ENCODE results near the gene GSAP.

GSAP gene

DNA sequence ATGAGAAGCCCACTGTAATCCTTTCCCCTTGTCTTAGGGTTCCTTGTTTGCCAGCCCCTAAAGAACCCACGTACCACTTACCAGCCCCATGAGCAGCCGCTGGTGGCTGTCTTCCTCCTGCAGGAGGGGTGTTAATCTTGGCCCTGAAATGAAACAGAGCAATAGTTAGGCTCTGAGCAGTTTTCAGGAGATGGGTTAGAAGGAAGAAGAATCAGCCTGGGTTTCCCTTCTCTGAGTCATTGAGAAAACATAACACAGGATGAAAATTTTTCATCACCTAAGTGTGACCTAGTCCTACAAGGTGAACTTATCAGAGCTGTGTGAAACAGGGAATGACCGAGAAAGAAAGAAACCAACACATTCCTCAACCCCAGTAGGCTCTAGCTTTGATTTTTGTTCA, 90.0 kb downstream of the GSAP start:
- no peak for DNase-seq

DNA sequence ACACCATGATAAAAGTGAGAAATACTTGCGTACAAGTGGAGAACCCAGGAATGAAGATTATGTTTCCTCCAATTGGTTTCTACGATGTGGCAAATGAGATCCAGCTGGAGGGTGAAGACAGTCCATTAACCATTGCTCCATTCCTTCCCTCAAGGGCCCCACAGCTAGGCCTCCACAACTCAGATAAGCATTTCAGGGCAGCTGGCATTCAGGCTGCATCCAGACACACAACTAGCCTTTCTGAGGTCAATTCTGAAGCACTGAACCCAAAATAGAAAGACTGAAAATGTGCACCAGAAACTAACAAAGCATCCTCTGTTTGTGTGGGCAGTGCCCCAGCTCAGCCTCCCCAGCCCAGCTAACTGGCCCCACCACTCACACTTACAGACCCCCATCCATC, 94.8 kb downstream of the GSAP start:
- no peak for DNase-seq

DNA sequence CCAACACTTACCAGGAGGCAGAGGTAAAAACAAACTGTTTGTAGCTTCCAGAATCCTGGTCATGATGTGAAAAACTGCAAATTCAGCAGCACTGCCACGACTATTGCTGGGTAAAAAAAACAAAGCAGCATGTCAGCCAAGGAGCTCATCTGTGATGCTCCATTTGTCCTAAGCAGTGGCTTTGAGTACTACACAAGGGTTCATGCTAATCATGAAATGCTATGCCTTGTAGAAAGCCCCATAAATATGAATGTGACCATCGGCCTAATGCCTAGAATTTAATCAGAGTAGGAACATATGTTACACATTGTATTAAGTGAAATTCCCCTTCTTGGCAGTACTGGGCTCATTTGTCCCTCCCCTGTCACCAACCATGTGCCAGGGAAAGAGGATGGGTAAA, 95.4 kb downstream of the GSAP start:
- DNase-seq: no peak

DNA sequence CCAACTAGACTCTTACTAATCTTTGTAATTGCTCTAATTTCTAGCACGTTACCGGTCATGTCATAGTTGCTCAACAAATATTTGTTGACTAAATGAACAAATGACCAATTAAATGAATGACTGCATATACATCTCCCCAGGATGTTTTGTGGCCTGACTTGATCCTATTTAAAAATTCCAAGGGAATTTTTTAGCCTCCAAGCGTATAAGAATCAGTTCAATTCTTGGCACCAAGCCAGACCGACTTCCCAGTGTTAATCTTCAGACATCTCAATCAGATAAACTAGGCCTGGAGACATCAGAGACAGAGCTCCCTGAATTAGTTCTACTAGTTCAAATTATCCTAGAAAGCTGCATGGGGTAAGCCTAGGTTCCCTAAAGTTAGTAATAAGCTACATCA, 96.0 kb downstream of the GSAP start:
- no peak for DNase-seq

DNA sequence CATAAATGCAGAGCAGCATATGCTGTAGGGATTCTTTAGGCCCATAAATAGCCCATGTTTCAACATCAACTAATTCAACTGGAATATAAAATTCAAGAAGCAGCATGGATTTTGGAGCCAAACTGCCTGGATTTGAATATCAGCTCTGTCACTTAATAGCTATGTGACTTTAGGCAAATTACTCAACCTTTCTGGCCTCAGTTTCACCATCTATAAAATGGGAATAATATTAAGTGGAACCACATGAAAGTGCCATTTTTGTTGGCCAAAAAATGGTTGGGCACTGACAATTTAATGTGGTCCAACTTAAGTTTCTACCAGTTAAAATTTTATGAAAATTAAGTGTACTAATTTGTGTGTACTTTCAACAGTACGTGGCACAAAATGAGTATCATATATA, 98.1 kb downstream of the GSAP start:
- DNase-seq: no peak

DNA sequence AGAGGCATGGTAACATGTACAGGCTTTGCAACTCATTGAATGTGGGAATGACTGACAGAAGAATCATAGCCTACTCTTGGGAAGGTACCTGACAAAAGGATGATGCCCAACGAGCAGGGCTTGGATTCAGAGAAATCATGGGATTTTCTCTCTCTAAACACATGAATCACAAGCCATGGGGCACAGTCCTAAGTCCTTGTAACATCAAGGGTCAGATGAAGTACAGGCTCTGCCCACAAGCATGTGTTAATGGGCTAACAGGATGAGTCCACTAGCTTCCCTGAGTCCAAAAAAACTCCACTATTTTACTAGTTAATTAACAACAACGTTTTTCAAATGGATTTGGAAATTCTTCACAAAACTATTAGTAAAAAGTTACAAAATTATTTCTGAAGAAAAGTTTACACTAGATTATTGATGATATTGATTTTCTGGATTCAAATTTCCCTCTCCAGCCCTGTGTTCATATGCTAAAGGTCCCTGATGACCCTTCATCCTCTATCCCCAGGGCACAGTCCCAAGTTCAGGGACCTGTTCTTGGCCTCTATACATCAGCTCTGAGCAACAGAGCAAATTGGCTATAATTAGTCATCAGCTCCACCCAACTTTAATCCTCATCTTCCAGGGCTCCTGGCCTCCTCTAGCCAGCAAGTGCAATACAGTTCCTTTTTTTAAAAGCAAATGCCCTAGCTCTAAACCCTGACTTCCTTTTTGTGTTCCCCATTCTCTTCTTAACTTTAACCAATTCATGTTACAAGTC, 99.8 kb downstream of the GSAP start:
- DNase-seq: no peak

DNA sequence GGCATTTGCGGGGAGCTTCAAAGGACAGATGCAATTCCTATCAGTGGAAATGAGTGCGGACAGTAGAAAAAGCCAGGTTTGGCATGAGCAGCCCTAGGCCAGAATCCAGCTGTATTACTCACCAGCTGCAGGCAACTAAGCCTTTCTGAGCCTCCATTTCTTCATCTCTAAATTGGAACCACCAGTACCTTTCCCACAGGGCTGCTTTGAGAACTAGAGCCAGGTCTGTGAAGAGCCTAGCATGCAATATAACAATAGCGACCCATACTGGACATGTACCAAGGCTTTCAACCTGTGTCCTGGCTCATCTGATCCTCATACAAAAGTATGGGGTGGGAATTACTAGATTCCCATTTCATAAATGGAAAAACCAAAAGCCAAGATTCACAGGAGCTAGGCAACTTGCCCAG, 101.0 kb downstream of the GSAP start:
- DNase-seq: no peak

DNA sequence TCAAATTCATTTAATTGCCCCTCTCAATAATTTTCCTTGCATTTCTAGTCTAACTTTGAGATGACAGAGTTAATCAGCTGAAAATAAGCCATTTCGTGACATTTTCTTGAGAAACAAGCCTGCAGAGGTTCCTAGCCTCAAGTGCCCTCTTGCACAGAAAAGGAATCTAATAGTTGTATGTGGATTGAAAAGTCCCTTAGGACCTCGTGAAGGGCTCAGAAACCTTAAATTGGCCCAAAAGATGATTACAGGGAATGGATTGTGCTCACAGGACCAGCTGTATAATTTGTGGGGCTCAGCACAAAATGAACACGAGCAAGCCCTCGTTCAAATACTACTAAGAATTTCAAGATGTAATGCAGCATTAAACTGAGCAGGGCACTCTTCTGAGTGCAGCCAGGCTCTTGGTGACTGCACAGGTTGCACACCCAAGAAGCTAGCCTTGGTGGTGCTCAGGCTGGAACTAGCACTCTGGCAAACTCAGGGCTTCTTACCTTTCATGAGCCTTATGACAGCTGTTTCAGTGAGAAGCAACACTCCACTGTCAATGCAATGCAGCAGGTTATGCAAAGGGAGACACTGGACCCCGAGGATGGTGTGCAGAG, 102.2 kb downstream of the GSAP start:
- DNase-seq: no peak

DNA sequence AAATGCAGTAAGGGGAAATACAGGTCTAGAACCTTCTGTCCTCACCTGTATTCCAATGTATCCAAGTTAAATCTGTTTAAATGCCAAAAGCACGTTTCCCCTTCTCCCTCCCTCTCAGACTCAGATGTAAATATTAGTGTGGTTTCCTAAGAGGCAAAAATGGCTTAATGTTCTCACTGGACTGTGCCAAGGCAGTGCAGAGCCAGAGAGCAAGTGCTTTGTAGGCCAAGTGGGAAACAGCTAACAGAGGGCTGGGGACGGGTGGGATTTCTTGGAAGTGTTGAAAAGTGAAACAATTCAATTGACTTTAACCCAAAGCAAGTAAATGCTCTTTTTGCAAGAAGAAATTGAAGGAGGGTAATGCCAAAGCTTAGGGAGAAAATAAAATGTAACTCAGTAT, 103.1 kb downstream of the GSAP start:
- DNase-seq: no peak

DNA sequence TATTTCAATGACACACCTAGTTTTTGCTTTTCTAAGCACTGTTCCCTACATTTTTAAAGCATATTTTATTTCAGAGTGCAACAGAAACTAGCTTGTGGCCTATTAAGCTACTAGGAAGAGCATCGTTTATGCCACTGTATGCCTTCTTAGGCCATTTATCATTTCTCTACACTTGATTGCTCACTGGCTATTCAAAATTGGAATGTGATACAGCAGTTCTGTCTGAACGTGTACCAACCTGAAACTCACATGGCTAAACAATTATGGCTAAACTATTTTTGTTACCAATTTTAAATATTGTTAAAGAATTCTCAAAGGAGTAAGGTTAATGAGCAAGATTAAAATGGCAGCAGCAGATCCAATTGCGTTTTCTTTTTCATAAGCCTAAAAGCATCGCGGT, 105.2 kb downstream of the GSAP start:
- DNase-seq: no peak

DNA sequence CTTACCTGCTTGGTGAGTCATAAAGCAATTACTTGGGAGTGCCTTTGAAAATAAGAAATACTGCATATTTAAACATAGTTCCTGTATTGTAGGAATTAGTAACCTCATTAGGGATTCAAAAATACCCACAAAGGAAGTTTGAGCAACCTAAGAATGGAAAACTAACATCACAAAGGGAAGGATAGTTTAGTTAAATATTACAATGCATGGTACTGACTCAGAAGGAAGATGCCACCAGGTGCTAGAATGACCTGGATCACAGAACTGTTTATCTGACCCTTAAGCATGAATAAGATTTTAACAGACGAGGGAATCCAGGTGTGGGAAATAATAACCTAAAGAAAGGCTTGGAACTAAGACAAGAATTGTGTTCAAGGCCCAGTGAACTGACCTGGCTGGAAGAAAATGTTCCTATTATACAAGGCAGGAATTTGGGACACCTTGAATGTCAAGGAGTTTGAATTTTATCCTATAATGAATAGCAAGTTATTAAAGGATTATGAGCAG, 106.4 kb downstream of the GSAP start:
- no peak for DNase-seq

DNA sequence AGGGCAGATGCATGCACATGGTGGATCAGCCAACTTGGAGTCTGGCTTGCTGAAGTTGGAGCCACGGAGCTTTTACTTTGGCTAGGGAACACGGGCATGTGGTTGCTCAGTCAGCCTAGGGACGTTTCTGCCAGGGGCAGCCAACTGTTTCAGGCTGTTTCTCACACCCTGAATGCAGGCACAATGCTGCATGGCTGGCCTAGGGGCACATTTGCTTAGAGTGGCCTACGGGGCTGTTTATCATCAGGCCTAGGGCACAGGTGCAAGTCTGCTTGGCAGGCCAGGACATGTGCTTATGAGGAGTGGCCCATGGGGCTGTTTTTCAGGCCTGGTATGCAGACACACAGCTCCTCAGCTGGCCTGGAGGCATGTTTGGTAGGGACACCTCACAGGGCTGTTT, 107.4 kb downstream of the GSAP start:
- no peak for DNase-seq

DNA sequence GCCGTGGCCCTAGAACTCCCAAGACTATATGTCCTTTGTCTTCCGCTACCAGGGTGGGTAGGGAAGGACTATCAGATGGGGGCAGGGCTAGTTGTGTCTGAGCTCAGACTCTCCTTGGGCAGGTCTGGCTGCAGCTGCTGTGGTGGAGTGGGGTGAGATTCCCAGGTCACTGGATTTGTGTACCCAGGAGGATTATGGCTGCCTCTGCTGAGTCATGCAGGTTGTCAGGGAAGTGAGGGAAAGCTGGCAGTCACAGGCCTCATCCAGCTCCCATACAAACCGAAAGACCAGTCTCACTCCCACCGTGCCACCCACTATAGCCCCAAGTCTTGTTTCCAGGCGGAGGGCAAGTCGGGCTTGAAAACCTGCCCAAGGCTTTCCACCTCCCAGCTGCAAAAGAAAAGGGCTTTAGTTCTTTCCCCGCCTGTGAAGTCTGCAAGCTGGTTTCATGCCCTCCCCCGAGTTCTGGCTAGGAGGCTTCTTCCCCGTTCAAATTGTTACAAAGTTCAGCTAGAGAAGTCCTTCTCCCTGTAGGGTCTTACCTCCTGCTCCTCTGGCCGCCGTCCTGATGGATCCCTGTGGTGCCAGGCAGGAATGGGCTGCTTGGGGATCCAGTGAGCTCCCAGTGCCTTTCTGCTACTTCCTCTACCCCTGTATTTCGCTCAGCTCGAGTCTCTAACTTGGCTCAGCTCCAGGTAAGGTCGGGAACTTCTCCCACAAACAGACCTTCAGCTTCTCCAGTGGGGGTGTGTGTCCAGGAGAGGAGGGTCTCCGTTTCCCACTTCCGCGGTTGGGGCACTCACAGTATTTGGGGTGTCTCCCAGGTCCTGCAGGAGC, 109.7 kb downstream of the GSAP start:
- DNase-seq: no peak

DNA sequence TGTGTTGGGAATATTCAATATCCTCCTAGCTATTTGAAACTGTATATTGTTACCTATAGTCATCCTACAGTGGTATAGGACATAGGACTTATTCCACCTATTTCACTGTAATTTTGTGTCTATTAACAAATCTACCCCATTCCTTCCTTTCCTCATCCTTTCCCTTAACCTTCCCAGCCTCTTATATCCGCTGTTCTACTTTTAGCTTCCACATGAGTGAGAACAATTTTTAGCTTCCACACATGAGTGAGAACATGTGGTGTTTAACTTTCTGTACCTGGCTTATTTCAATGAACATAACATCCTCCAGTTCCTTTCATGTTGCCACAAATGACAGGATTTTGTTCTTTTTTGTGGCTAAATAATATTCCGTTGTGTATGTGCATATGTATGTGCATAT, 120.6 kb downstream of the GSAP start:
- DNase-seq: no peak

DNA sequence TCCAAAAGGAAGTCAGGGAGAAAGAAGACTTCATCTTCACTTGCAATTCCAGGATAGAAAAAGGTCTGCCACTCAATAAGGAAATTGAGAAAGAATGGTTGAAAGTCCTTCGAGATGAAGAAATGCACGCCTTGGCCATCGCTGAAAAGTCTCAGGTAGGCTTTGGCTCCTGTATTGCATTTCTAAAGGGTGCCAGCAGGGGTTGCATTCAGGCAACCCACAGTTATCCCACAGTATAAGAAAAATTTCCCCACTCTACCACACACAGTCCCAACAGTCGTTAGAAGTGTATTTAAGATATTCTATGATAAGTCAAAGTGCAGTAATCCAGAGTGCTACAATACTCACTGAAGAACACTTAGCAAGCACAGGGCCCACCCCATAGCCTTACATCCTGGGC, 123.1 kb downstream of the GSAP start:
- no peak for DNase-seq

DNA sequence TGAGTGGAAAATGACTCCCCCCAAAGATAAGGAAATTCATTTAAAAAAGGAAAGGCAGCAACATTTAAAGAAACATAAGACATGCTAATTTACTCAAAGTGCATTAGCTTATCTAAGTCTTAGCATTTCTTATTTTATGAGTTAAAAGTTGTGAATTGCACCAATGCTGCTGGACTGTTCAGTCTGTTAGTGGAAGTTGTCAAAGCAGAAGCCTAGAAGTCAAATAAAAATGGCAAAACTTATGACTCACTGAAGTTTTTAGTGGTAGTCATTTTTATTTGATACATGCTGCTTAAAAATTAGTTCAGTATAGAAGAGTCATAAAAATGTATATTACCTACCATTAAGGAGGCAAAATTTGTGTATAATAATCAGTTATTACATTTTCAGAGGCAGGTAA, 125.7 kb downstream of the GSAP start:
- DNase-seq: no peak

DNA sequence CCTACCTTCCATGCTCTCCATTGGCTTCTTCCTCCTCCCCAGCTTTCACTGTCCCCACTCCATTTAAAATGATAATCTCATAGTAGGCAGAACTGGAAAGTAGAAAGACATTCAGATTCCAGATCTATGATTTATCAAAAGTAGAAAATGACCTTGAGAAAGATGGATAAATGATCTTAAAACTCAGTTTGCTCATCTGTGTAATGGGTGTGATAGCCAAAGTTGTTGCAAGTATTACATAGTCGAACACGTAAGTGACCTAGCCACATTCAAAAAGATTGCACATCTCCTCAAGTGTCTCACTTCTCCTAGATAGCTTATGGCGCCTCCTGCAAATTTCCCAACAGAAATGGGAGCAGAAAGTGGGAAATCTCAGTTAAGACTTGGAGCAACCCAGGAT, 126.8 kb downstream of the GSAP start:
- DNase-seq: no peak

DNA sequence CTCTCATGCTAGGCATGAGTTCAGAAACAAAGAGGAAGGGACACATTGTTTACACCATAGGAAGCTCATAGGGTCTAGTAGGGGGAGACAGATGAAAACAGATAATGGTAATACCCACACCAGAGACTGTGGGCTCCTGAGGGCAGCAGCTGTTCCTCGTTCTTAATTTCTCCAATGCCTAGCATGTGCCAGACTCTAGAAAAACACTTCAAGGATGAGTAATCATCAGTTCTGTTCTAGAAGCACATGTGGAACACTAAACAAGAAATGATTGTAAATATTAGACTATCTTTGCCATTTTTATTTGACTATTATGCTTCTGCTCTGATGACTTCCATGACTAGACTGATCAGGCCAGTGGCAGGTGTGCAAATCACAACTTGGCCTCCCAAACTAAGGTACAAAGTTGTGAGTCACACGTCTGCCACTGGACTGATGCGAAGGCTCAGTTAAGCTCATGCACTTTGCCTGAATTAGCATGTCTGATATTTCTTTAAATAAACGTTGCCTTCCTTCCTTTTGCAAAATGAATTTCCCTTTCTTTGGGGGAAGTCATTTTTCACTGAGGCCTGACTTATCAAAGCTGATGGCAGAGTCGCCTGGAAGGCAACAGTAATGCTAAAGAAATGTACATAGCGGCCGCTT, 127.4 kb downstream of the GSAP start:
- DNase-seq: no peak

DNA sequence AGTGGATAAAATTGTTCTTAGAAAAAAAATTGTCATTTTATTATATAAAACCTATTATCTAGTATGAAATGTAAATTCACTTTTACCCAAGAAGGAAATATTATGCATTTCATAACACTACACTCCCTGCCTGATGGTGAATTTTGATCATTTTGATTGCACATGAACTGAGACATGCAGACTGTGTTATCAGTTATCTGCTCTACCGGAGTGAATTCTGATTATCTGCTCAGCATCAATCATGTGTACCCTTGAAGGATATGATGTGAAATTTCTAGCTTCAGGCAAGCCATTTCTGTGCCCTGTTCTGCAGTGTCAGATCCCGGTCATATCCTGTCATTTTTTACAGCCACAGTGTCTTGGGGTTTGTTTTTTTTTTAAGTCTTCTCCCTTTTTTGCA, 131.5 kb downstream of the GSAP start:
- DNase-seq: no peak

DNA sequence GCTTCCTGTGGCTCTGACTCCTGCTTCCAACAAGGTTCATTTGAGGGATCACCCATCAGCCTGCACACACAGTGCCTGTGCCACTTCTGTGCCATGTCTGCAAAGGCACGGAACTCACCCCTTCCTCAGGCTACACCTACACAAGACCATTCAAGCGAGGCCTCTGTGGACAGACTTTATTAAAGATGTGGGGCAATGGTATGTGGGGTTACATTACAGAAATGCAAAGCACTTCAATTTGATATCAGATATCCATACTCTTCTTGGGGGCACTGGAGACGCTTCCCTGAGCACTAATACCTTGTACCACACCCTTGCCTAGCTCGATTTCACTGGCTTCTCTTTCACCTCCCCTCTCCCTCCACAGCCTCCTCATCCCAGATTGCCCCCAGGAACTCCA, 132.1 kb downstream of the GSAP start:
- DNase-seq: no peak

DNA sequence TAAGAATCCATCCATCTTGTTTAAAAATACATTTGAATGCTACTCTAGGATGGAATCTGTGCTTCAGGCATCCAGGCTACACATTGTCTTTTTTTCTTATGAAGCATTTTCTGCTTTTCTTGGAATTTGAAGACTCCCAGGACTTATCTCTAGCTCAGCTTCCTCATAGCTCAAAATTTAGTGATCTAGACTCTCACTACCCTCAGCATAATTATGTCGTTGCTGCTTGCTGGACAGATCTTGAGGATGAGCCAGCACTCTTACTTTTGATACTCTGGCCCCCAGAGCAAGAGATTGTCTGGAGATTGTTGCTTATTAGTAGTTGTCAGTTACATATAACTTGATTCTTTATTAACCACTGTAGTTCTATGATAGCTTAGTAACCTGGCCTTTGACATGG, 133.3 kb downstream of the GSAP start:
- no peak for DNase-seq

DNA sequence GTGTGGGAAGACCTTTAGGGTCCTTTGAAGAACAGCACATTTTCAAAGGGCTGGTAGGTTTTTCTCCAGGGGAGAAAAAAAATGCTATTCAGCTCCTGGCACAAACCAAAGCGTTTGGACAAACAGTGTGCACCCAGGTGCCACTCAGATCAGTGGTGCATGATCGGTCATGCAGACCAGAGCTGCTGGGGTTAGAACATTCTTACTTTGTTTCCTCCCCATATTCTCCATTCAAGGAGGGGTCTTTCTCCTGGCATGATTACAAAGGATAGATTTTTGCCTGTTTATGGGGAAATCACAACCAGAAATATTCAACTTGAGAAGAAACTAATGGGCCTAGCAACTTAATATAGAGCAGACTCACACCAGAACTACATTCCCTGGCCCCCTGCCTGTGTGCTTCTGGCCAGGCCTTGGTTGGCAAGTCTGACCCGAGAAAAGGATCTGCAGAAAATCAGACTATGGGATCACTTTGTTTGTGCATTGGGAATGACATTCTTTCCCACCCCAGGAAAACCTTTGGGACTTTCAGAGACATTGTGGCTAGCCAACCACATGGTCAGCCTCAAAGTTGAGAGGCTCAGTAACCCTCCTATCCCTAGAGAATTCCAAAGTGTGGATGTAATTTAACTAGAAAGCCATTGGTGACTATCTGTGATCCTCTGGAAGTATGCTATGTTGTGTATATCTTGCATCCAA, 134.2 kb downstream of the GSAP start:
- DNase-seq: no peak

DNA sequence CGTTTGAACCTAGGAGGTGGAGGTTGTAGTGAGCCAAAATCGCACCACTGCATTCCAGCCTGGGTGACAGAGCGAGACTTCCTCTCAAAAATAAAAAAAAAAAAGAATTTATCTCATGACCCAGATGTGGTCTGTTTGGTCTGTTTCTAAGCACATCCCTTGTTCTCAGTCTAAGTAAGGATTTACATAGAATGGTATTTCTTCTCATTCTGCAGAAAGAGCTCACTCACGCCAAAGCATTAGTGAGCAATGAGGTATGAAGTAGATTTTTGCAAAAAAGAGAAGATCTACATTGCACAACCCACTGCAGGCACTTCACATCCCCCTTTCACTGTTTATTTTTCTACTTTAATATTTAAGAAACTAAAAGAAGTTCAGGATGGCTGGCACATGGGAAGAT, 140.0 kb downstream of the GSAP start:
- no peak for DNase-seq
